Neural progenitor cell (in vitro differentiated cells): ENCODE results near the gene ACSM2A. TPM values are rescaled to one million over a fixed set of nuclear protein-coding genes. Genes with fewer than 3 reads are reported as not detected.
"Not testable (repeated sequence)": the region's sequence is repeated elsewhere in the genome, so short reads cannot be mapped to it uniquely, and the experiment has no call there.

Source experiments
- DNase-seq: peaks from one replicate; pipeline ENCODE4 v3.0.0-alpha.2; 2016; ENCODE audit warnings: low spot score
- H2AFZ ChIP-seq: fragments of 200-600 bp; sonication (generic); replicated peaks from 2 replicates; pipeline ENCODE4 v1.6.1; 2016; ENCODE audit warnings: antibody characterized with exemption
- H3F3A ChIP-seq: fragments of 200-600 bp; sonication (generic); 2 replicates; pipeline ENCODE4 v1.6.1; 2016; ENCODE audit warnings: antibody characterized with exemption, low read depth
- H3K27ac ChIP-seq: fragments of 200-600 bp; sonication (generic); 2 replicates; pipeline ENCODE4 v1.5.1; 2016; ENCODE audit warnings: mild to moderate bottlenecking
- H3K27me3 ChIP-seq: fragments of 200-600 bp; sonication (generic); 2 replicates; pipeline ENCODE4 v1.6.1; 2016; ENCODE audit warnings: mild to moderate bottlenecking, moderate library complexity
- H3K36me3 ChIP-seq: fragments of 200-600 bp; sonication (generic); 2 replicates; pipeline ENCODE4 v1.5.1; 2016
- H3K4me1 ChIP-seq: fragments of 200-600 bp; sonication (generic); 2 replicates; pipeline ENCODE4 v1.6.1; 2016; ENCODE audit warnings: mixed run types
- H3K4me2 ChIP-seq: fragments of 200-600 bp; sonication (generic); 2 replicates; pipeline ENCODE4 v1.6.1; 2016
- H3K4me3 ChIP-seq: fragments of 200-600 bp; sonication (generic); 2 replicates; pipeline ENCODE4 v1.5.1; 2016
- H3K79me2 ChIP-seq: fragments of 200-600 bp; sonication (generic); 2 replicates; pipeline ENCODE4 v1.6.1; 2016; ENCODE audit warnings: low read depth
- H3K9ac ChIP-seq: fragments of 200-600 bp; sonication (generic); 2 replicates; pipeline ENCODE4 v1.6.1; 2016
- H3K9me3 ChIP-seq: fragments of 200-600 bp; sonication (generic); 2 replicates; pipeline ENCODE4 v1.5.1; 2016; ENCODE audit warnings: low read depth
- H4K20me1 ChIP-seq: fragments of 200-600 bp; sonication (generic); 2 replicates; pipeline ENCODE4 v1.6.1; 2016; ENCODE audit warnings: low read depth
- H3K27ac Mint-ChIP-seq: 3 replicates; pipeline ENCODE4 v1.8.0; 2021; ENCODE audit warnings: mixed read lengths
- H3K27me3 Mint-ChIP-seq: 2 replicates; pipeline ENCODE4 v1.8.0; 2022; ENCODE audit warnings: low read depth, mild to moderate bottlenecking, inconsistent platforms, moderate library complexity, mixed read lengths; ENCODE audit not compliant: insufficient read depth
- H3K36me3 Mint-ChIP-seq: 3 replicates; pipeline ENCODE4 v1.8.0; 2021; ENCODE audit warnings: mixed read lengths
- H3K4me1 Mint-ChIP-seq: 3 replicates; pipeline ENCODE4 v1.8.0; 2021; ENCODE audit warnings: mixed read lengths
- H3K4me3 Mint-ChIP-seq: 3 replicates; pipeline ENCODE4 v1.8.0; 2021; ENCODE audit warnings: mild to moderate bottlenecking, moderate library complexity, mixed read lengths
- H3K9me3 Mint-ChIP-seq: 3 replicates; pipeline ENCODE4 v1.8.0; 2020; ENCODE audit warnings: mixed read lengths
- CTCF ChIP-seq: fragments of 200-600 bp; sonication (generic); IDR thresholded peaks from 2 replicates; pipeline ENCODE4 v1.5.1; 2017; ENCODE audit warnings: antibody characterized with exemption, mild to moderate bottlenecking
- EZH2 ChIP-seq: fragments of 200-600 bp; sonication (generic); IDR thresholded peaks from 2 replicates; pipeline ENCODE4 v1.6.1; 2017; ENCODE audit warnings: antibody characterized with exemption, mild to moderate bottlenecking, moderate library complexity
- EZH2phosphoT487 ChIP-seq: fragments of 200-600 bp; sonication (generic); IDR thresholded peaks from 2 replicates; pipeline ENCODE4 v1.6.1; 2017; ENCODE audit warnings: antibody characterized with exemption
- total RNA-seq: library from RNA; depleted of rRNA; stranded (reverse); fragments of >200 nt; gene quantifications from 2 replicates; pipeline ENCODE4 v1.2.3, GENCODE V29; 2015; ENCODE audit warnings: low replicate concordance

Gene ACSM2A
- total RNA-seq, 1 donor from 2014 or later = not detected

DNA sequence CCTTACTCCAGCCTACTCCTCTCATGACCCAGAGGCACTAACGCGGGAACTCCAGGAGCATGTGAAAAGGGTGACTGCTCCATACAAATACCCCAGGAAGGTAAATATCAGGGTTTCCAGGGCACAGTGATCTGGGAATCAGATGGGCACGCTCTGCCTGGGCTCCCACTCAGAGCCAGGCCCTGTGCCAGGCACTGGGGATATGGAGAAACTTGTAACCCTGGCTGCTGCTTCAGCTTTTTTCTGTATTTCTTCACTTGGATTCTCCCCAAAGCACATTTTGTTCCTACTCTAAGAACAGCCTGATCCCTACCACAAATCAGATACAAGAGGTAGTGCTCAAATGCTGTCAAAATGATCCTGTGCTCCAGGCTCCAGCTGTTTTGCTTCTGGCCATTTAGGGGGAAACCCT is 11.5 kb upstream of the ACSM2A start:
- H3K4me2 ChIP-seq, DNase-seq, H3K27me3 ChIP-seq, H3K9ac ChIP-seq, H3F3A ChIP-seq, H3K9me3 Mint-ChIP-seq, H2AFZ ChIP-seq, H3K4me1 ChIP-seq, H3K79me2 ChIP-seq, H3K36me3 Mint-ChIP-seq, H3K4me1 Mint-ChIP-seq, H3K9me3 ChIP-seq, H3K36me3 ChIP-seq, H3K27ac ChIP-seq, H4K20me1 ChIP-seq, H3K27ac Mint-ChIP-seq, H3K27me3 Mint-ChIP-seq, H3K4me3 Mint-ChIP-seq, H3K4me3 ChIP-seq: not testable (repeated sequence)

DNA sequence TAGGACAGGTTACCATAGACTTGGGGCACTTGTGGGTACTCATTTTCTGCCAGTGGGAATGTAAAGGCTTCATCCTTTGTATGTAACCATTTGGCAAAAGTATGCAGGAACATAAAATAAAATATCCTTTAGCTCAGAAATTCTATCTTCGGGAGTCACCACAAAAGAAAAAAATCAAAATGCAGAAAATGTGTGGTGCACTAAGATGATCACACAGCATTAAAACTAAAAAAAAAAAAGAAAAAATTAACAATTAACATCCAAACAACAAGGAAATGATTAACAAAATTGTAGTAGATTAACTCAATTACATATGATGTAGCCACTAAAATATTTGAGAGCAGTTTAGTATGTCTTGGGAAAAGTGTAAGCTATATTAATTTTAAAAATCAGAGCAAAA is 10.6 kb upstream of the ACSM2A start:
- not testable (repeated sequence) for H2AFZ ChIP-seq, H3K27ac ChIP-seq, H3K9me3 ChIP-seq, DNase-seq, H3K4me3 ChIP-seq, H3K4me1 Mint-ChIP-seq, H3K4me2 ChIP-seq, H3K9me3 Mint-ChIP-seq, H3K4me1 ChIP-seq, H3K27me3 Mint-ChIP-seq, H3K36me3 ChIP-seq, H3K4me3 Mint-ChIP-seq, H4K20me1 ChIP-seq, H3K27me3 ChIP-seq, H3K27ac Mint-ChIP-seq, H3K79me2 ChIP-seq, H3K36me3 Mint-ChIP-seq, H3K9ac ChIP-seq, H3F3A ChIP-seq

DNA sequence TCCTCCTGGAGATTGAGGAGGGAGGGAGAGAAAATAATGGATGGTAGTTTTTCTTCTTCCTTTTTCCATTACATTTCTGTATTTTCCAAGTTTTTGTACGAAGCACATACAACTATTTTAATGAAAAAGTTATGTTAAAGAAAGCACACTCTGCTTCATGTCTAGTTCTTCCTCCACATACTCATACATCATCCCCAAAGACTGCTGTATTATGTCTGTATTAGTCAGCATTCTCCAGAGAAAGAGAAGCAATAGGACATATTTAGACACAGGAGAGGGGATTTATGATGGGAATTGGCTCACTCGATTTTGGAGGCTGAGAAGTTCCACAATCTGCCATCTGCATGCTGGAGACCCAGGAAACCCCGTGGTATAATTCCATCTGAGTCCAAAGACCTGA is 10.1 kb upstream of the ACSM2A start:
- no peak overlapping the region for H3K27ac Mint-ChIP-seq
- no peaks in the 10 kb centered on the region for H3F3A ChIP-seq
- H3K36me3 Mint-ChIP-seq = no peaks in the 10 kb centered on the region
- H3K79me2 ChIP-seq = no peaks in the 10 kb centered on the region
- H2AFZ ChIP-seq = no peak overlapping the region
- no peaks in the 10 kb centered on the region for H3K9me3 ChIP-seq
- no peaks in the 10 kb centered on the region for H3K9me3 Mint-ChIP-seq
- TF ChIP-seq CTCF (no peak), EZH2phosphoT487 (no peak), EZH2 (no peak)
- no peaks in the 10 kb centered on the region for H3K27me3 Mint-ChIP-seq
- H3K4me3 Mint-ChIP-seq = no peak overlapping the region
- no peaks in the 10 kb centered on the region for H3K36me3 ChIP-seq
- H4K20me1 ChIP-seq = no peaks in the 10 kb centered on the region
- no peaks in the 10 kb centered on the region for H3K27me3 ChIP-seq
- DNase-seq = no peak
- no peaks in the 10 kb centered on the region for H3K4me1 ChIP-seq
- H3K4me2 ChIP-seq = no peak overlapping the region
- no peak overlapping the region for H3K4me3 ChIP-seq
- no peaks in the 10 kb centered on the region for H3K4me1 Mint-ChIP-seq
- no peak overlapping the region for H3K27ac ChIP-seq
- H3K9ac ChIP-seq = no peak overlapping the region

- not testable (repeated sequence) for H3K36me3 ChIP-seq, H3K36me3 Mint-ChIP-seq, H3K9me3 ChIP-seq, H3K9ac ChIP-seq, H3K27me3 ChIP-seq, DNase-seq, H3K9me3 Mint-ChIP-seq, H3K4me3 Mint-ChIP-seq, H3K4me3 ChIP-seq, H3K4me1 Mint-ChIP-seq, H4K20me1 ChIP-seq, H3F3A ChIP-seq, H2AFZ ChIP-seq, H3K4me2 ChIP-seq, H3K27ac Mint-ChIP-seq, H3K27me3 Mint-ChIP-seq, H3K4me1 ChIP-seq, H3K27ac ChIP-seq, H3K79me2 ChIP-seq
Observed at GRCh38 chr16:20441859-20442258, 9.5 kb upstream of the ACSM2A start.

DNA sequence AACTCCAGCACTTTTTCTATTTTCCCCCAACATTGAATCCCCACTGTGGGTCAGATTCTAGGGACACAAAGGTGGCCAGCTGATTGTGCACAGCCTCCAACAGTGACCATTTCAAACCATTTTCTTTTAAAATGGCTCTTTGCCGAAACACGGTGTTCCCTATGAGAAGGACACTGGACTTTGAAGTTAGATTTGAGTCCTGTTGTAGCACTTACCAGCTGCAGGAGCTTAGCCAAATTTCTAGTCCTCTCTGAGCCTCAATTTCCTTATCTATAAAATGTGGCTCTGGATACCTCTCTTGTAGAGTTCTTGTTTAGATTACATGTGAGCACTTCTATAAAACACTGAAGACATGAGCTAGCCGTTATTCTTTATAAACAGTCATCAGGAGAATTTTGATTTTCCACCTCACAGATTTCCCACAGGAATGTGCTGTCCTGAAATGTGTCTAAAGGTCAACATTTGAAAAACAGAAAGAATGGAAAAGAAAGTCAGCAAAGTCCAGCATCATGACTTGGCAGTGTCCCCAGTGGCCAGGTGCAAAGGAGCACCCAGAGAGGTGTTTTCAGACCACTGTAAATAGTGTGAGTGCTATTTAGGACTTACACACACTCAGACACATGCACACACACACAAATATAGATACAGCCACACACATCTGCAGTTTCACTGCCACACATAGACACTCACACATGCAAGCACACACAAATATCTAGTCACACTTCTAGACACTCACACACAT is 4.5 kb upstream of the ACSM2A start:
- H3K4me3 Mint-ChIP-seq, H3F3A ChIP-seq, H3K9ac ChIP-seq, H3K27ac Mint-ChIP-seq, H3K4me2 ChIP-seq, H3K9me3 Mint-ChIP-seq, H3K79me2 ChIP-seq, H3K9me3 ChIP-seq, H2AFZ ChIP-seq, H3K4me1 ChIP-seq, DNase-seq, H3K27me3 Mint-ChIP-seq, H3K27me3 ChIP-seq, H3K36me3 Mint-ChIP-seq, H3K4me1 Mint-ChIP-seq, H3K4me3 ChIP-seq, H3K36me3 ChIP-seq, H4K20me1 ChIP-seq, H3K27ac ChIP-seq: not testable (repeated sequence)

- not testable (repeated sequence) for DNase-seq, H3K9me3 ChIP-seq, H3K79me2 ChIP-seq, H3K27me3 Mint-ChIP-seq, H2AFZ ChIP-seq, H3K36me3 ChIP-seq, H4K20me1 ChIP-seq, H3K9ac ChIP-seq, H3K4me2 ChIP-seq, H3K9me3 Mint-ChIP-seq, H3K36me3 Mint-ChIP-seq, H3K27me3 ChIP-seq, H3K4me1 Mint-ChIP-seq, H3K4me1 ChIP-seq, H3F3A ChIP-seq, H3K4me3 ChIP-seq, H3K27ac ChIP-seq, H3K27ac Mint-ChIP-seq, H3K4me3 Mint-ChIP-seq
Observed at GRCh38 chr16:20453633-20454032, 2.3 kb downstream of the ACSM2A start.

- not testable (repeated sequence) for H3K27ac Mint-ChIP-seq, H3K36me3 ChIP-seq, H3K27me3 ChIP-seq, H3K9me3 ChIP-seq, H3K4me3 ChIP-seq, H2AFZ ChIP-seq, H3K9me3 Mint-ChIP-seq, H3K9ac ChIP-seq, H3K4me1 ChIP-seq, H3K27ac ChIP-seq, H3K4me1 Mint-ChIP-seq, H3K27me3 Mint-ChIP-seq, H3K4me3 Mint-ChIP-seq, H3K36me3 Mint-ChIP-seq, H3F3A ChIP-seq, H3K79me2 ChIP-seq, H3K4me2 ChIP-seq, DNase-seq, H4K20me1 ChIP-seq
Observed at GRCh38 chr16:20459227-20459626, 7.9 kb downstream of the ACSM2A start.
